Esophagus squamous epithelium (tissue), 5 donors: ENCODE results near the gene SFPQ. TPM values are rescaled to one million over a fixed set of nuclear protein-coding genes. Genes with fewer than 3 reads are reported as not detected.
"Not testable (repeated sequence)": the region's sequence is repeated elsewhere in the genome, so short reads cannot be mapped to it uniquely, and the experiment has no call there.

Experiments
- DNase-seq: peaks from one replicate; lab custom pipeline; 2025; lab: John Stamatoyannopoulos, UW
- H3K27ac ChIP-seq, 4 donors: fragments of 200-600 bp; sonication (generic); one replicate each; pipeline ENCODE4 v1.5.1; 2016 to 2019; ENCODE audit warnings: mild to moderate bottlenecking in 1 of 4
- H3K27me3 ChIP-seq, 4 donors: fragments of 200-600 bp; sonication (generic); 1 replicate in 3 of 4; 2 replicates in 1 of 4; pipeline versions ENCODE4 v1.5.1 to v1.6.0; 2017 to 2021; ENCODE audit warnings: antibody characterized with exemption in 1 of 4
- H3K36me3 ChIP-seq, 3 donors: fragments of 200-600 bp; sonication (generic); one replicate each; pipeline ENCODE4 v1.5.1; 2016 to 2019
- H3K4me1 ChIP-seq, 3 donors: fragments of 200-600 bp; sonication (generic); one replicate each; pipeline ENCODE4 v1.5.1; 2017 to 2019
- H3K4me3 ChIP-seq, 4 donors: fragments of 200-600 bp; sonication (generic); 1 replicate in 3 of 4; 2 replicates in 1 of 4; pipeline ENCODE4 v1.5.1; 2016 to 2019; ENCODE audit warnings: mild to moderate bottlenecking in 2 of 4, moderate library complexity in 1 of 4
- H3K9me3 ChIP-seq, 3 donors: fragments of 200-600 bp; sonication (generic); one replicate each; pipeline ENCODE4 v1.5.1; 2016 to 2019
- POLR2A ChIP-seq, 4 donors: fragments of 450-650 bp; IDR thresholded peaks; one replicate each; pipeline ENCODE4 v1.6.1; 2017; ENCODE audit warnings: antibody characterized with exemption in 4 of 4, mild to moderate bottlenecking in 4 of 4, moderate library complexity in 3 of 4
- WGBS, 2 donors: methylation state at CpG; one replicate each; pipeline ENCODE4 v1.1.5; 2018; 5-methylcytosine and 5-hydroxymethylcytosine counted together
- intact Hi-C: fragments of 100-400 bp; cut with DNase I; formaldehyde crosslinking; loops from one replicate; pipeline ENCODE4 v1.15.0; 2022
- total RNA-seq, 4 donors: library from RNA; depleted of rRNA; stranded (reverse); fragments of >200 nt; gene quantifications; one replicate each; pipeline ENCODE4 v1.1.0, GENCODE V29; 2016
- TF ChIP-seq, protein P1 (sequence below), 6 experiments: fragments of 450-650 bp in 4 of 6; fragments of 200-600 bp in 2 of 6; sonication (generic) in 2 of 6; IDR thresholded peaks; one replicate each; pipeline ENCODE4 v1.5.1; 2016 to 2019; ENCODE audit warnings: antibody characterized with exemption in 6 of 6, mild to moderate bottlenecking in 4 of 6, moderate library complexity in 4 of 6
- donor health status: DM: yes; HTN: yes; CAD: no.

The SFPQ gene
- total RNA-seq, 4 donors from 2014 or later: 99.6 to 222 (median 155) TPM

GRCh38 chr1:35171579-35171978 lies 21.4 kb downstream of the SFPQ start:
- Histone ChIP-seq H3K27ac (no peak overlapping the region), H3K27me3 (no peaks in the 10 kb centered on the region), H3K36me3 (peaks cover 0 to 23% (median 16%) of the 10 kb centered on the region in 3 donors), H3K9me3 (no peaks in the 10 kb centered on the region), H3K4me1 (no peaks in the 10 kb centered on the region), H3K4me3 (no peak overlapping the region)
- intact Hi-C loops: no loop called here
- no peak for TF ChIP-seq POLR2A (IDR thresholded peaks at IDR 0.05)
- TF ChIP-seq, protein P1, sequence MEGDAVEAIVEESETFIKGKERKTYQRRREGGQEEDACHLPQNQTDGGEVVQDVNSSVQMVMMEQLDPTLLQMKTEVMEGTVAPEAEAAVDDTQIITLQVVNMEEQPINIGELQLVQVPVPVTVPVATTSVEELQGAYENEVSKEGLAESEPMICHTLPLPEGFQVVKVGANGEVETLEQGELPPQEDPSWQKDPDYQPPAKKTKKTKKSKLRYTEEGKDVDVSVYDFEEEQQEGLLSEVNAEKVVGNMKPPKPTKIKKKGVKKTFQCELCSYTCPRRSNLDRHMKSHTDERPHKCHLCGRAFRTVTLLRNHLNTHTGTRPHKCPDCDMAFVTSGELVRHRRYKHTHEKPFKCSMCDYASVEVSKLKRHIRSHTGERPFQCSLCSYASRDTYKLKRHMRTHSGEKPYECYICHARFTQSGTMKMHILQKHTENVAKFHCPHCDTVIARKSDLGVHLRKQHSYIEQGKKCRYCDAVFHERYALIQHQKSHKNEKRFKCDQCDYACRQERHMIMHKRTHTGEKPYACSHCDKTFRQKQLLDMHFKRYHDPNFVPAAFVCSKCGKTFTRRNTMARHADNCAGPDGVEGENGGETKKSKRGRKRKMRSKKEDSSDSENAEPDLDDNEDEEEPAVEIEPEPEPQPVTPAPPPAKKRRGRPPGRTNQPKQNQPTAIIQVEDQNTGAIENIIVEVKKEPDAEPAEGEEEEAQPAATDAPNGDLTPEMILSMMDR (IDR thresholded peaks at IDR 0.05): no peak
- DNase-seq: no peak
- WGBS, 2 donors: 58 to 76% methylated on average over 4 of the region's 4 CpGs

DNA sequence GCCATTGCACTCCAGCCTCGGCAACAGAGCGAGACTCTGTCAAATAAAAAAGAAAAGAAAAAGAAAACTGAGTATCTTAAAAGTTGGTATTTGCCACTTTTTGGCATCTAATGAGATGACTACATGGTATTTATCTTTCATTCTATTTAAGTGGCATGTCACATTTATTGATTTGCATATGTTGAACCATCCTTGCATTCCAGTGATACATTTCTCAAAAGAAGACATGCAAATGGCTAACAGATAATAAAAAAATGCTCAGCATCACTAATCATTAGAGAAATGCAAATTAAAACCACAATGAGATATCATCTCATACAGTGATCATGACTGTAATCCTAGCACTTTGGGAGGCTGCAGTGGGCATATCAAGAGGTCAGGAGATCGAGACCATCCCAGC lies 28.1 kb downstream of the SFPQ start:
- Histone ChIP-seq H3K36me3 (no peaks in the 10 kb centered on the region), H3K4me3 (no peak overlapping the region), H3K27ac (no peak overlapping the region), H3K9me3 (peaks cover 0 to 21% (median 19%) of the 10 kb centered on the region in 3 donors), H3K27me3 (no peaks in the 10 kb centered on the region), H3K4me1 (no peaks in the 10 kb centered on the region)
- TF ChIP-seq, protein P1 (IDR thresholded peaks at IDR 0.05): no peak
- TF ChIP-seq POLR2A (IDR thresholded peaks at IDR 0.05): no peak
- no peak for DNase-seq
- intact Hi-C loops: no loop called here
- 98 to 100% methylated on average over 3 of the region's 3 CpGs for WGBS, 2 donors

- WGBS, 2 donors: 89 to 94% methylated on average over 5 of the region's 5 CpGs
- no peak overlapping the region for H3K27ac ChIP-seq
- intact Hi-C loops: no loop called here
Measured at GRCh38 chr1:35151220-35151619, 41.7 kb downstream of the SFPQ start.

GRCh38 chr1:35145892-35146549 lies 46.9 kb downstream of the SFPQ start:
- WGBS, 2 donors: 21 to 50% methylated on average over 3 to 5 of the region's 13 CpGs
- H3K27ac ChIP-seq: peak overlapping the region; percentile 13 to 68 (median 50)
- not testable (repeated sequence) for DNase-seq

More at GRCh38 chr1:35151220-35151619, 41.7 kb downstream of the SFPQ start:
- Histone ChIP-seq H3K27me3 (no peaks in the 10 kb centered on the region), H3K4me3 (no peak overlapping the region), H3K4me1 (peaks cover 0 to 4% (median 0%) of the 10 kb centered on the region in 3 donors), H3K9me3 (no peaks in the 10 kb centered on the region), H3K36me3 (no peaks in the 10 kb centered on the region)
- DNase-seq: no peak
- TF ChIP-seq, protein P1 (IDR thresholded peaks at IDR 0.05): no peak
- TF ChIP-seq POLR2A (IDR thresholded peaks at IDR 0.05): no peak

GRCh38 chr1:35143737-35144508 lies 49.0 kb downstream of the SFPQ start:
- TF ChIP-seq, protein P1 (IDR thresholded peaks at IDR 0.05): no peak
- TF ChIP-seq POLR2A (IDR thresholded peaks at IDR 0.05): no peak
- Histone ChIP-seq H3K4me3 (peak overlapping the region in 1 of 4 donors; percentile 19), H3K27ac (peak overlapping the region in 2 of 4 donors; percentile 33 to 49), H3K36me3 (no peaks in the 10 kb centered on the region), H3K4me1 (peaks cover 0 to 35% (median 4%) of the 10 kb centered on the region in 3 donors), H3K27me3 (no peaks in the 10 kb centered on the region), H3K9me3 (no peaks in the 10 kb centered on the region)
- WGBS, 2 donors: 43 to 44% methylated on average over 12 of the region's 12 CpGs
- no peak for DNase-seq
- intact Hi-C loops: no loop called here

More at GRCh38 chr1:35145892-35146549, 46.9 kb downstream of the SFPQ start:
- Histone ChIP-seq H3K4me1 (peaks cover 0 to 35% (median 4%) of the 10 kb centered on the region in 3 donors), H3K4me3 (peak overlapping the region; percentile 7 to 57 (median 28))
- H3K9me3 ChIP-seq, H3K27me3 ChIP-seq, H3K36me3 ChIP-seq, intact Hi-C loops: not testable (repeated sequence)

DNA sequence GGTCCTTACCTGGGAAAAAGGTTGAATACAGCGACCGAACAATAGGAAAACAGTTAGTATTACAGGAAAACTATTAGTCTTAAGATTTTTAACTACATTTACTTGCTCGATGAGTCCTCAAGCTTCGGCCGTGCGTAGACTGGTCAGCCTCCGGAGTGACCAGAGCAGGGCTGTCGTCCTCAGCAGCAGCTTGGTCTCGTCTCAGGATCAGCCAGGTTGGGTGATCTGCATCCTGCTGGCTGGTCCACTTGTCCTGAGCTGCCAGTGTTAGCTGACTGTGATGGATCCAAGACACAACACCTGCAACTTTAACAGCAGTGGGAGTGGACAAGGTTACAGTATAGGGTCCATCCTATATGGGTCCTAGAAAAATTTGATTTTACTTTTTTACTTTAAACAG lies 50.2 kb downstream of the SFPQ start:
- intact Hi-C loops, H3K27ac ChIP-seq, DNase-seq, H3K36me3 ChIP-seq, H3K4me3 ChIP-seq, H3K27me3 ChIP-seq, H3K9me3 ChIP-seq: not testable (repeated sequence)
- WGBS, 2 donors: 71 to 74% methylated on average over 9 of the region's 9 CpGs
- peaks cover 0 to 35% (median 4%) of the 10 kb centered on the region in 3 donors for H3K4me1 ChIP-seq

GRCh38 chr1:35142294-35142693 lies 50.7 kb downstream of the SFPQ start:
- H3K9me3 ChIP-seq, DNase-seq, H3K4me3 ChIP-seq, H3K27ac ChIP-seq, H3K27me3 ChIP-seq, intact Hi-C loops, H3K36me3 ChIP-seq: not testable (repeated sequence)
- peaks cover 0 to 35% (median 4%) of the 10 kb centered on the region in 3 donors for H3K4me1 ChIP-seq

GRCh38 chr1:35137590-35137989 lies 55.4 kb downstream of the SFPQ start:
- H3K27ac ChIP-seq, H3K4me1 ChIP-seq, intact Hi-C loops, H3K9me3 ChIP-seq, H3K27me3 ChIP-seq, H3K4me3 ChIP-seq, H3K36me3 ChIP-seq, DNase-seq: not testable (repeated sequence)
- WGBS, 2 donors: 86 to 91% methylated on average over 5 of the region's 5 CpGs
